ENCODE data around the gene QPRT. TPM values are rescaled to one million over a fixed set of nuclear protein-coding genes. Genes with fewer than 3 reads are reported as not detected.
"Not testable (repeated sequence)": the region's sequence is repeated elsewhere in the genome, so short reads cannot be mapped to it uniquely, and the experiment has no call there.

The QPRT gene
- total RNA-seq, 2 experiments from 2014 or later = 0.19 to 0.45 TPM

DNA sequence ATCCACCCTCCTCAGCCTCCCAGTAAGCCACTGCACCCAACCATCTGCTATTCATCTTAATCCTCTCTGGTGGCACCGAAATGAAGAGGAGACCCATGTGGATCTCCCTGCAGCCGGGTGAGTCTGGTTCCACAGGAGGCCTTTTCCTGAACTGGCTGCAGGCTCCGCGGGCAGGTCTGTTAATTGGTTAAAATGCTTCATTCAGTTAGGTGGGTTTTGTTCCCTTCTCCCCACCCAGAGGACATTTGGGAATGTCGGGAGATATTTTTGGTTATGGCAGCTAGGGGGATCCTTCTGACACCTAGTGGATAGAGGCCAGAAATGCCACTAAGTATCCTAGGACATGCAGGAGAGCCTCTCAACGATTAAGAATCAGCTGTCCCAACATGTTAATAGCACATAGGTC, 50.1 kb downstream of the QPRT start:
- H3K36me3 Mint-ChIP-seq (ENCODE audit: low read depth) = no peaks in the 10 kb centered on the region
- no peak overlapping the region for H3K27ac Mint-ChIP-seq
- intact Hi-C loops (cut with DNase I, micrococcal nuclease) = no loop called here
- H3K4me1 Mint-ChIP-seq (ENCODE audit: low read depth) = peaks cover 28% of the 10 kb centered on the region
- H3K4me1 ChIP-seq (ENCODE audit: insufficient read depth, low read length) = peaks cover 28% of the 10 kb centered on the region
- H3K36me3 ChIP-seq (ENCODE audit: insufficient read depth, low read length) = no peaks in the 10 kb centered on the region
- H3K27me3 Mint-ChIP-seq = no peaks in the 10 kb centered on the region
- DNase-seq = peak in 2 of 14 experiments; percentile 31 to 36
- peaks cover 0 to 5% of the 10 kb centered on the region in 2 experiments for H3K9me3 ChIP-seq (ENCODE audit: control insufficient read depth in 1 of 2, insufficient read depth in 1 of 2, low read length in 2 of 2)
- CTCF ChIA-PET = interaction anchor here (0.7 to 3.0 kb wide), 7 partner anchors 25 to 61 kb away, joined by 3 to 16 read pairs (median 5); partner anchors contain the start of gene KIF22
- no peak overlapping the region for H3K4me3 ChIP-seq (ENCODE audit: low read length)
- H3K27me3 ChIP-seq (ENCODE audit: control insufficient read depth in 1 of 2, insufficient read depth in 2 of 2, low read length in 2 of 2) = no peaks in the 10 kb centered on the region
- POLR2A ChIA-PET = interaction anchor here (0.8 to 2.5 kb wide), 6 partner anchors 10 to 148 kb away, joined by 3 to 11 read pairs (median 8); partner anchors contain the start of genes C16orf54 and KIF22
- no peak overlapping the region for H3K4me3 Mint-ChIP-seq
- no peak overlapping the region for H3K27ac ChIP-seq (ENCODE audit: low read depth in 1 of 2, low read length in 2 of 2)
- H3K9me3 Mint-ChIP-seq = peaks cover 2% of the 10 kb centered on the region
- TF ChIP-seq, protein P1, sequence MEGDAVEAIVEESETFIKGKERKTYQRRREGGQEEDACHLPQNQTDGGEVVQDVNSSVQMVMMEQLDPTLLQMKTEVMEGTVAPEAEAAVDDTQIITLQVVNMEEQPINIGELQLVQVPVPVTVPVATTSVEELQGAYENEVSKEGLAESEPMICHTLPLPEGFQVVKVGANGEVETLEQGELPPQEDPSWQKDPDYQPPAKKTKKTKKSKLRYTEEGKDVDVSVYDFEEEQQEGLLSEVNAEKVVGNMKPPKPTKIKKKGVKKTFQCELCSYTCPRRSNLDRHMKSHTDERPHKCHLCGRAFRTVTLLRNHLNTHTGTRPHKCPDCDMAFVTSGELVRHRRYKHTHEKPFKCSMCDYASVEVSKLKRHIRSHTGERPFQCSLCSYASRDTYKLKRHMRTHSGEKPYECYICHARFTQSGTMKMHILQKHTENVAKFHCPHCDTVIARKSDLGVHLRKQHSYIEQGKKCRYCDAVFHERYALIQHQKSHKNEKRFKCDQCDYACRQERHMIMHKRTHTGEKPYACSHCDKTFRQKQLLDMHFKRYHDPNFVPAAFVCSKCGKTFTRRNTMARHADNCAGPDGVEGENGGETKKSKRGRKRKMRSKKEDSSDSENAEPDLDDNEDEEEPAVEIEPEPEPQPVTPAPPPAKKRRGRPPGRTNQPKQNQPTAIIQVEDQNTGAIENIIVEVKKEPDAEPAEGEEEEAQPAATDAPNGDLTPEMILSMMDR (IDR thresholded peaks at IDR 0.05) = peak; percentile 58
- no peak for ATAC-seq (ENCODE audit: poor library complexity)

DNA sequence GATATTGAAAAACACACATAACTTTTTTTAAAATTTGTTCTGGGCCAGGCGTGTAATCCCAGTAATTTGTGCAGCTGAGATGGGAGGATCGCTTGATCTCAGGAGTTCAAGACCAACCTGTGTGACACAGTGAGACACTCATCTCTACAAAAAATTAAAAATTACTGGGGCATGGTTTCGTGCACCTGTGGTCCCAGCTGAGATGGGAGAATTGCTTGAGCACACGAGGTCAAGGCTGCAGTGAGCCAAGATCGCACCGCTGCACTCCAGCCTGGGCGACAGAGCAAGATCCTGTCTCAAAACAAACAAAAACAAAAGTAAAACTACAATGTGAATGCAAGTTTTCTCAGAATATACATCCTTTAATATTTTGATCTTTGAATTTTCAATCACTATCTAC, 51.7 kb downstream of the QPRT start:
- Histone ChIP-seq H3K36me3 (ENCODE audit: insufficient read depth, low read length) (no peaks in the 10 kb centered on the region), H3K4me3 (ENCODE audit: low read length) (no peak overlapping the region), H3K27ac (ENCODE audit: low read depth in 1 of 2, low read length in 2 of 2) (no peak overlapping the region), H3K4me1 (ENCODE audit: insufficient read depth, low read length) (peaks cover 35% of the 10 kb centered on the region), H3K9me3 (ENCODE audit: control insufficient read depth in 1 of 2, insufficient read depth in 1 of 2, low read length in 2 of 2) (peaks cover 0 to 5% of the 10 kb centered on the region in 2 experiments), H3K27me3 (ENCODE audit: control insufficient read depth in 1 of 2, insufficient read depth in 2 of 2, low read length in 2 of 2) (no peaks in the 10 kb centered on the region)
- Mint-ChIP-seq H3K9me3 (peaks cover 2% of the 10 kb centered on the region), H3K36me3 (ENCODE audit: low read depth) (no peaks in the 10 kb centered on the region), H3K27me3 (no peaks in the 10 kb centered on the region), H3K27ac (no peak overlapping the region), H3K4me3 (no peak overlapping the region), H3K4me1 (ENCODE audit: low read depth) (peaks cover 29% of the 10 kb centered on the region)
- DNase-seq = no peak
- no peak for ATAC-seq (ENCODE audit: poor library complexity)
- ChIA-PET CTCF (interaction anchor here (1.3 to 3.0 kb wide), 3 partner anchors 30 to 60 kb away, joined by 3 to 16 read pairs (median 5); partner anchors contain the start of gene KIF22), POLR2A (interaction anchor here (1.5 to 2.5 kb wide), 5 partner anchors 11 to 77 kb away, joined by 4 to 11 read pairs (median 7); partner anchors contain the start of genes C16orf54 and KIF22)
- intact Hi-C loops (cut with DNase I, micrococcal nuclease) = no loop called here
- TF ChIP-seq, protein P1 (IDR thresholded peaks at IDR 0.05) = no peak

DNA sequence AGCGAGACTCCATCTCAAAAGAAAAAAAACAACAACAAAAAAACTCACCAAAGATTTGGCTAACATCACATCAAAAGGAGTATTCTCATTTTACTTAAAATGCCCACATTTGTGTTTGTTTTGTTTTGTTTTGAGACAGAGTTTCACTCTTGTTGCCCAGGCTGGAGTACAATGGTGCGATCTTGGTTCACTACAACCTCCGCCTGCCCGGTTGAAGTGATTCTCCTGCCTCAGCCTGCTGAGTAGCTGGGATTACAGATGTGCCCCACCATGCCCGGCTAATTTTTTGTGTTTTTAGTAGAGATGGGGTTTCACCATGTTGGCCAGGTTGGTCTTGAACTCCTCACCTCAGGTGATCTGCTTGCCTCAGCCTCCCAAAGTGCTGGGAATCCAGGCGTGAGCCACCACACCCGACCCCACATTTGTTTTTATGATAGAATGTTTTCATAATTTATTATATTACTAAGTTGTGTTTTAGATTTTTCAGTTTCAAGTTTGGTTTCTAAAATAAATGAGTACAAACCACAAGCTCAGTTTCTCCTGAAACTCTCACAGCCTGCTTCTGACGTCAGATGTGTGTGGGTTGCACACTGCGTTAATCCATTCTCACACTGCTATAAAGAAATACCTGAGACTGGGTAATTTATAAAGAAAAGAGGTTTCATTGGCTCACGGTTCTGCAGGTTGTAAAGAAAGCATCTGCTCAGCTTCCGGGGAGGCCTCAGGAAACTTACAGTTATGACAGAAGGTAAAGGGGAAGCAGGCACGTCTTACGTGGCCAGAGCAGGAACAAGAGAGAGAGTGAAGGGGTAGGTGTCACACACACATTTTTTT, 53.0 kb downstream of the QPRT start:
- H3K9me3 Mint-ChIP-seq; H3K36me3 Mint-ChIP-seq (ENCODE audit: low read depth); H3K27me3 ChIP-seq (ENCODE audit: control insufficient read depth in 1 of 2, insufficient read depth in 2 of 2, low read length in 2 of 2); H3K4me3 Mint-ChIP-seq; intact Hi-C loops (cut with DNase I, micrococcal nuclease); H3K4me3 ChIP-seq (ENCODE audit: low read length); H3K9me3 ChIP-seq (ENCODE audit: control insufficient read depth in 1 of 2, insufficient read depth in 1 of 2, low read length in 2 of 2); H3K27me3 Mint-ChIP-seq; H3K27ac ChIP-seq (ENCODE audit: low read depth in 1 of 2, low read length in 2 of 2); H3K36me3 ChIP-seq (ENCODE audit: insufficient read depth, low read length): not testable (repeated sequence)
- ChIA-PET POLR2A (interaction anchor here (0.6 to 1.8 kb wide), 7 partner anchors 9 to 59 kb away, joined by 3 to 7 read pairs (median 4); partner anchors contain the start of gene KIF22), CTCF (interaction anchor here (0.7 to 1.1 kb wide), 3 partner anchors 25 to 59 kb away, joined by 3 to 4 read pairs (median 3); partner anchors contain the start of gene KIF22)
- DNase-seq (peak in 5 of 14 experiments; percentile 8 to 55 (median 43)), ATAC-seq (ENCODE audit: poor library complexity) (peak; percentile 34)
- H3K4me1 ChIP-seq (ENCODE audit: insufficient read depth, low read length) = peaks cover 48% of the 10 kb centered on the region
- H3K27ac Mint-ChIP-seq = peak overlapping the region; percentile 56
- H3K4me1 Mint-ChIP-seq (ENCODE audit: low read depth) = peaks cover 43% of the 10 kb centered on the region

Data from CD4-positive, alpha-beta T cell (primary cell).